ENCODE measurements around the gene AVPI1. TPM values are rescaled to one million over a fixed set of nuclear protein-coding genes. Genes with fewer than 3 reads are reported as not detected.

The AVPI1 gene
- total RNA-seq, 2 experiments from 2014 or later = 2.5 to 3.0 TPM

- ChIA-PET POLR2A (interaction anchor here (2.1 kb wide), 1 partner anchor 18 kb away, joined by 6 read pairs; the partner anchor contains the start of gene ZFYVE27), CTCF (interaction anchor here (1.4 to 20.1 kb wide), 2 partner anchors 9 to 11 kb away, joined by 4 to 537 read pairs; partner anchors contain the start of gene ZFYVE27)
- Mint-ChIP-seq H3K4me1 (ENCODE audit: low read depth) (peaks cover 2% of the 10 kb centered on the region), H3K36me3 (ENCODE audit: low read depth) (peaks cover 1% of the 10 kb centered on the region), H3K27me3 (peaks cover 5% of the 10 kb centered on the region), H3K9me3 (no peaks in the 10 kb centered on the region), H3K27ac (no peak overlapping the region), H3K4me3 (no peak overlapping the region)
- DNase-seq (no peak), ATAC-seq (no peak)
- intact Hi-C loops (cut with micrococcal nuclease) = no loop called here
- TF ChIP-seq, protein P1, sequence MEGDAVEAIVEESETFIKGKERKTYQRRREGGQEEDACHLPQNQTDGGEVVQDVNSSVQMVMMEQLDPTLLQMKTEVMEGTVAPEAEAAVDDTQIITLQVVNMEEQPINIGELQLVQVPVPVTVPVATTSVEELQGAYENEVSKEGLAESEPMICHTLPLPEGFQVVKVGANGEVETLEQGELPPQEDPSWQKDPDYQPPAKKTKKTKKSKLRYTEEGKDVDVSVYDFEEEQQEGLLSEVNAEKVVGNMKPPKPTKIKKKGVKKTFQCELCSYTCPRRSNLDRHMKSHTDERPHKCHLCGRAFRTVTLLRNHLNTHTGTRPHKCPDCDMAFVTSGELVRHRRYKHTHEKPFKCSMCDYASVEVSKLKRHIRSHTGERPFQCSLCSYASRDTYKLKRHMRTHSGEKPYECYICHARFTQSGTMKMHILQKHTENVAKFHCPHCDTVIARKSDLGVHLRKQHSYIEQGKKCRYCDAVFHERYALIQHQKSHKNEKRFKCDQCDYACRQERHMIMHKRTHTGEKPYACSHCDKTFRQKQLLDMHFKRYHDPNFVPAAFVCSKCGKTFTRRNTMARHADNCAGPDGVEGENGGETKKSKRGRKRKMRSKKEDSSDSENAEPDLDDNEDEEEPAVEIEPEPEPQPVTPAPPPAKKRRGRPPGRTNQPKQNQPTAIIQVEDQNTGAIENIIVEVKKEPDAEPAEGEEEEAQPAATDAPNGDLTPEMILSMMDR (IDR thresholded peaks at IDR 0.05) = no peak
These were observed 31.7 kb upstream of the AVPI1 start for GRCh38 chr10:97718659-97719142.

GRCh38 chr10:97718178-97718577 lies 31.1 kb upstream of the AVPI1 start:
- Mint-ChIP-seq H3K4me3 (no peak overlapping the region), H3K27me3 (peaks cover 5% of the 10 kb centered on the region), H3K27ac (no peak overlapping the region), H3K36me3 (ENCODE audit: low read depth) (peaks cover 1% of the 10 kb centered on the region), H3K4me1 (ENCODE audit: low read depth) (peaks cover 2% of the 10 kb centered on the region), H3K9me3 (no peaks in the 10 kb centered on the region)
- POLR2A ChIA-PET = interaction anchor here (2.1 kb wide), 1 partner anchor 18 kb away, joined by 6 read pairs; the partner anchor contains the start of gene ZFYVE27
- ATAC-seq (no peak), DNase-seq (no peak)
- intact Hi-C loops (cut with micrococcal nuclease) = no loop called here
- CTCF ChIA-PET = interaction anchor here (1.1 to 20.1 kb wide), 3 partner anchors 8 to 19 kb away, joined by 4 to 537 read pairs (median 4); partner anchors contain the start of gene ZFYVE27
- TF ChIP-seq, protein P1 (IDR thresholded peaks at IDR 0.05) = no peak

DNA sequence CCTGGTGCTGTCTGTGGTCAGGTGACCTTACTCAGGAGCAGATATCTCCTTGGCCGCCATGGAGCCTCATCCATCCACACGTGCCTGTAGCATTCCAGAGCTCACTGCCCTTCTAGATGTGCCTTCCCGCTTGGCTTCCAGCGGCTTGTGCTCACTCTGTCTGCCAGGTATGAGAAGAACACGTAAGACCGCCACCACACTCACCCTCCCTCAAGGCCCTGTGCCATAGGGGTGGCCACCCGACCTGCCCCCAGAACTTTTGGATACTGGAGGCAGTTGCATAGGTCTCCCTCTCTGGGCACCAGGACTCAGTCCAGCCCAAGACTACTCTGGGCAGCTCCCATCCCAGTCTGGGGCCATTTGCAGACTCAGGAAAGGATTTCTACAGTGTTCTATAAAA lies 30.6 kb upstream of the AVPI1 start:
- no peak overlapping the region for H3K4me3 Mint-ChIP-seq
- ChIA-PET POLR2A (interaction anchor here (2.1 kb wide), 1 partner anchor 19 kb away, joined by 6 read pairs; the partner anchor contains the start of gene ZFYVE27), CTCF (interaction anchor here (1.1 to 20.1 kb wide), 4 partner anchors 12 to 18 kb away, joined by 3 to 537 read pairs (median 6); partner anchors contain the start of gene ZFYVE27)
- intact Hi-C loops (cut with micrococcal nuclease) = no loop called here
- peaks cover 6% of the 10 kb centered on the region for H3K4me1 Mint-ChIP-seq (ENCODE audit: low read depth)
- TF ChIP-seq, protein P1 (IDR thresholded peaks at IDR 0.05) = no peak
- peaks cover 9% of the 10 kb centered on the region for H3K27me3 Mint-ChIP-seq
- no peak for ATAC-seq
- peaks cover 1% of the 10 kb centered on the region for H3K36me3 Mint-ChIP-seq (ENCODE audit: low read depth)
- H3K9me3 Mint-ChIP-seq = no peaks in the 10 kb centered on the region
- DNase-seq = no peak
- H3K27ac Mint-ChIP-seq = no peak overlapping the region

DNA sequence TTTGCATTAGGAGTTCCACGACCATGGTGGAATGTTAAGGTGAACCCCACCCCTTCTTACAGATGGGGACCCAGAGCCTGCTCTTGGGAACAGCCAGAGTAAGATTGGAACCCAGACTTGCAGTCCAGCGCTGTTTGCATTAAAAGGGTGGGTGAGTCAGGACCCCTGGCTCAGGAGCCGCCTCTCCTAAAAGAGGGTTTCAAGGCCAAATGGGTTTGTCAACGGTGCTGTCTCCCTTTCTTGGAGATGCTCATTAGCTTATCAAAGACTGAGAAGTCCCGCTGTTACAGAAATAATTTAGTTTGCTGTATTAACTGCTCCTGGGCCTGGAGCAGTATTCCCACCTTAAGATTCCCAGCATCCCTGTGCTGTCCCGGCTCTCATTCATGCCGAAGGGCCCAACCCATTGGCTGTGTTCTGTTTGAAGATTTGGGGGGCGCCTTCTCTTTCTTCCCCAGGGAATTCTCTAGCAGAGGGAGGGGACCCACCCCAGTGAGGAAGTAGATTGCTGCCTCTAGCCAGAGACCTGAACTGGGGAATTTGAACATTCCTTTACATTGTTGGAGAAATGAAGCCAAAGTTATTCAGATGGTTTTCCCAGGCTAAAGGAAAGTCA lies 28.3 kb upstream of the AVPI1 start:
- TF ChIP-seq, protein P1 (IDR thresholded peaks at IDR 0.05) = no peak
- peaks cover 6% of the 10 kb centered on the region for H3K4me1 Mint-ChIP-seq (ENCODE audit: low read depth)
- DNase-seq (no peak), ATAC-seq (no peak)
- intact Hi-C loops (cut with micrococcal nuclease) = no loop called here
- POLR2A ChIA-PET = interaction anchor here (1.3 to 3.0 kb wide), 3 partner anchors 10 to 18 kb away, joined by 3 to 19 read pairs (median 4); no protein-coding TSS in a partner anchor
- peaks cover 1% of the 10 kb centered on the region for H3K36me3 Mint-ChIP-seq (ENCODE audit: low read depth)
- H3K27ac Mint-ChIP-seq = no peak overlapping the region
- peaks cover 13% of the 10 kb centered on the region for H3K27me3 Mint-ChIP-seq
- no peaks in the 10 kb centered on the region for H3K9me3 Mint-ChIP-seq
- peak overlapping the region; percentile 98 for H3K4me3 Mint-ChIP-seq
- CTCF ChIA-PET = interaction anchor here (1.4 to 20.1 kb wide), 4 partner anchors 13 to 38 kb away, joined by 7 to 537 read pairs (median 36); partner anchors contain the start of genes AVPI1 and ZFYVE27
